Keratinocyte (primary cell): ENCODE data around the gene KBTBD4. TPM values are rescaled to one million over a fixed set of nuclear protein-coding genes. Genes with fewer than 3 reads are reported as not detected.
A peak's percentile ranks its signal among the peaks of the same experiment; 100 is the strongest.

Experiments
- DNase-seq: peaks from one replicate; pipeline ENCODE4 v3.0.0-alpha.2; 2011; ENCODE audit warnings: low read depth, missing footprints, low spot score
- FAIRE-seq: peaks from 2 replicates; lab custom pipeline; 2011; peaks lifted over from hg19 to GRCh38; lab: Jason Lieb, UNC
- H2AFZ ChIP-seq: 2 replicates; pipeline ENCODE4 v1.6.0; 2012; ENCODE audit warnings: low read length, control low read depth, inconsistent platforms; ENCODE audit not compliant: control insufficient read depth
- H3K27ac ChIP-seq: 2 replicates; pipeline ENCODE4 v1.5.1; 2011; ENCODE audit warnings: low read length; ENCODE audit not compliant: control insufficient read depth, insufficient read depth
- H3K27me3 ChIP-seq: 3 replicates; pipeline ENCODE4 v1.6.0; 2011; ENCODE audit warnings: low read length; ENCODE audit not compliant: control insufficient read depth, insufficient read depth; ENCODE audit errors: extremely low read depth
- H3K36me3 ChIP-seq, 2 experiments: 2 replicates in 1 of 2; 3 replicates in 1 of 2; pipeline ENCODE4 v1.5.1; 2011; ENCODE audit warnings: low read length in 2 of 2, mild to moderate bottlenecking in 1 of 2; ENCODE audit not compliant: control insufficient read depth in 2 of 2, insufficient read depth in 2 of 2; ENCODE audit errors: extremely low read depth in 1 of 2
- H3K4me1 ChIP-seq: 3 replicates; pipeline ENCODE4 v1.5.1; 2011; ENCODE audit warnings: low read length; ENCODE audit not compliant: control insufficient read depth, insufficient read depth; ENCODE audit errors: extremely low read depth
- H3K4me2 ChIP-seq: 3 replicates; pipeline ENCODE4 v1.6.0; 2011; ENCODE audit warnings: low read depth, low read length; ENCODE audit not compliant: control insufficient read depth, insufficient read depth; ENCODE audit errors: extremely low read depth
- H3K4me3 ChIP-seq, 3 experiments: fragments of 200-600 bp in 1 of 3; sonication (generic) in 1 of 3; 2 replicates in 2 of 3; 3 replicates in 1 of 3; pipeline ENCODE4 v1.5.1; 2011 to 2016; ENCODE audit warnings: low read length in 3 of 3, mild to moderate bottlenecking in 3 of 3, control low read depth in 2 of 3, inconsistent platforms in 1 of 3, low read depth in 1 of 3, mixed read lengths in 1 of 3, mixed run types in 1 of 3, moderate library complexity in 1 of 3; ENCODE audit not compliant: control insufficient read depth in 2 of 3, insufficient read depth in 2 of 3; ENCODE audit errors: extremely low read depth in 1 of 3
- H3K79me2 ChIP-seq: 2 replicates; pipeline ENCODE4 v1.6.0; 2012; ENCODE audit warnings: low read length; ENCODE audit not compliant: control insufficient read depth, insufficient read depth
- H3K9ac ChIP-seq: 3 replicates; pipeline ENCODE4 v1.6.0; 2011; ENCODE audit warnings: low read length; ENCODE audit not compliant: control insufficient read depth, insufficient read depth; ENCODE audit errors: extremely low read depth
- H3K9me1 ChIP-seq: 3 replicates; pipeline ENCODE4 v1.6.0; 2011; ENCODE audit warnings: low read length; ENCODE audit not compliant: control insufficient read depth, insufficient read depth; ENCODE audit errors: extremely low read depth
- H3K9me3 ChIP-seq: 2 replicates; pipeline ENCODE4 v1.5.1; 2012; ENCODE audit warnings: low read depth, low read length; ENCODE audit not compliant: control insufficient read depth
- H4K20me1 ChIP-seq: 3 replicates; pipeline ENCODE4 v1.6.0; 2011; ENCODE audit warnings: low read length; ENCODE audit not compliant: control insufficient read depth, insufficient read depth; ENCODE audit errors: extremely low read depth
- EZH2 ChIP-seq: IDR thresholded peaks from one replicate; pipeline ENCODE4 v1.6.1; 2012; ENCODE audit warnings: inconsistent platforms, mild to moderate bottlenecking, low read length, moderate library complexity
- dilution Hi-C: fragments of 300-500 bp; cut with MboI; formaldehyde crosslinking; loops from one replicate; pipeline ENCODE4 v1.7.0; 2020; ENCODE audit warnings: low sequenced_read_pairs; ENCODE audit not compliant: extremely low pct_ligation_motif_present
- polyA plus RNA-seq, 5 experiments: library from polyadenylated mRNA; depleted of rRNA in 3 of 5; stranded (reverse) in 3 of 5; stranded (forward) in 1 of 5; unstranded in 1 of 5; fragments of >200 nt; gene quantifications; 1 replicate in 1 of 5; 2 replicates in 3 of 5; 3 replicates in 1 of 5; pipeline versions ENCODE4 v1.2.1 to v1.2.3, GENCODE V29; 2011 to 2012; ENCODE audit warnings: missing spikeins in 2 of 5, low read depth in 1 of 5, low replicate concordance in 1 of 5
- TF ChIP-seq, protein P1 (sequence below), 3 experiments: IDR thresholded peaks in 1 of 3; conservative IDR thresholded peaks in 1 of 3; optimal IDR thresholded peaks in 1 of 3; 2 replicates in 2 of 3; 3 replicates in 1 of 3; pipeline versions ENCODE3 to v1.5.1; 2011; ENCODE audit warnings: low read length in 3 of 3, mild to moderate bottlenecking in 3 of 3, moderate library complexity in 2 of 3, control low read depth in 1 of 3, inconsistent platforms in 1 of 3; ENCODE audit not compliant: insufficient read depth in 2 of 3; ENCODE audit errors: extremely low read depth in 1 of 3

KBTBD4 gene
- polyA plus RNA-seq, 1 donor (not counting 4 experiments of a cell fraction or from before 2014, with no cell fraction given), result 15.4 TPM

GRCh38 chr11:47589584-47589976 is 10.8 kb upstream of the KBTBD4 start:
- Histone ChIP-seq H3K9ac (no peak overlapping the region), H3K27me3 (peaks cover 50% of the 10 kb centered on the region), H3K9me3 (no peaks in the 10 kb centered on the region), H2AFZ (peak overlapping the region; percentile 46), H3K4me3 (no peak overlapping the region), H3K36me3 (no peaks in the 10 kb centered on the region), H4K20me1 (peaks cover 3% of the 10 kb centered on the region), H3K4me2 (no peak overlapping the region), H3K9me1 (no peaks in the 10 kb centered on the region), H3K27ac (no peak overlapping the region), H3K4me1 (peaks cover 3% of the 10 kb centered on the region), H3K79me2 (no peaks in the 10 kb centered on the region)
- TF ChIP-seq, protein P1, sequence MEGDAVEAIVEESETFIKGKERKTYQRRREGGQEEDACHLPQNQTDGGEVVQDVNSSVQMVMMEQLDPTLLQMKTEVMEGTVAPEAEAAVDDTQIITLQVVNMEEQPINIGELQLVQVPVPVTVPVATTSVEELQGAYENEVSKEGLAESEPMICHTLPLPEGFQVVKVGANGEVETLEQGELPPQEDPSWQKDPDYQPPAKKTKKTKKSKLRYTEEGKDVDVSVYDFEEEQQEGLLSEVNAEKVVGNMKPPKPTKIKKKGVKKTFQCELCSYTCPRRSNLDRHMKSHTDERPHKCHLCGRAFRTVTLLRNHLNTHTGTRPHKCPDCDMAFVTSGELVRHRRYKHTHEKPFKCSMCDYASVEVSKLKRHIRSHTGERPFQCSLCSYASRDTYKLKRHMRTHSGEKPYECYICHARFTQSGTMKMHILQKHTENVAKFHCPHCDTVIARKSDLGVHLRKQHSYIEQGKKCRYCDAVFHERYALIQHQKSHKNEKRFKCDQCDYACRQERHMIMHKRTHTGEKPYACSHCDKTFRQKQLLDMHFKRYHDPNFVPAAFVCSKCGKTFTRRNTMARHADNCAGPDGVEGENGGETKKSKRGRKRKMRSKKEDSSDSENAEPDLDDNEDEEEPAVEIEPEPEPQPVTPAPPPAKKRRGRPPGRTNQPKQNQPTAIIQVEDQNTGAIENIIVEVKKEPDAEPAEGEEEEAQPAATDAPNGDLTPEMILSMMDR (optimal IDR thresholded peaks at IDR 0.05 in 1 of 3, IDR thresholded peaks at IDR 0.05 in 1 of 3, conservative IDR thresholded peaks at IDR 0.05 in 1 of 3; ENCODE audit: extremely low read depth in 1 of 3, insufficient read depth in 2 of 3, low read length in 3 of 3), result no peak
- TF ChIP-seq EZH2, result no peak
- no peak for DNase-seq
- no peak for FAIRE-seq
- dilution Hi-C loops, result no loop called here

GRCh38 chr11:47589118-47589517 is 10.3 kb upstream of the KBTBD4 start:
- Histone ChIP-seq H3K36me3 (peaks cover 0 to 3% of the 10 kb centered on the region in 2 experiments), H3K4me3 (no peak overlapping the region), H3K9me1 (no peaks in the 10 kb centered on the region), H3K27me3 (peaks cover 45% of the 10 kb centered on the region), H2AFZ (no peak overlapping the region), H3K27ac (no peak overlapping the region), H4K20me1 (no peaks in the 10 kb centered on the region), H3K79me2 (no peaks in the 10 kb centered on the region), H3K9ac (no peak overlapping the region), H3K9me3 (no peaks in the 10 kb centered on the region), H3K4me1 (peaks cover 3% of the 10 kb centered on the region), H3K4me2 (no peak overlapping the region)
- FAIRE-seq, result no peak
- DNase-seq, result no peak
- dilution Hi-C loops, result no loop called here
- TF ChIP-seq, protein P1 (optimal IDR thresholded peaks at IDR 0.05 in 1 of 3, IDR thresholded peaks at IDR 0.05 in 1 of 3, conservative IDR thresholded peaks at IDR 0.05 in 1 of 3; ENCODE audit: extremely low read depth in 1 of 3, insufficient read depth in 2 of 3, low read length in 3 of 3), result no peak
- TF ChIP-seq EZH2, result no peak
